MM.1S (cell line): ENCODE results near the gene ADD1.
"Not testable (repeated sequence)": the region's sequence is repeated elsewhere in the genome, so short reads cannot be mapped to it uniquely, and the experiment has no call there.

ENCODE experiments used
- DNase-seq: peaks from one replicate; pipeline ENCODE4 v3.0.0-alpha.2; 2015
- H2AFZ ChIP-seq: fragments of 300-600 bp; sonication (generic); 2 replicates; pipeline ENCODE4 v1.6.0; 2016; ENCODE audit warnings: antibody characterized with exemption, low read length
- H3F3A ChIP-seq: fragments of 300-600 bp; sonication (generic); 2 replicates; pipeline ENCODE4 v1.6.1; 2016; ENCODE audit warnings: mild to moderate bottlenecking, antibody characterized with exemption, low read length, moderate library complexity, mixed read lengths; ENCODE audit not compliant: insufficient read depth
- H3K27ac ChIP-seq: fragments of 300-600 bp; sonication (generic); 2 replicates; pipeline ENCODE4 v1.5.1; 2016; ENCODE audit warnings: mild to moderate bottlenecking, low read length
- H3K27me3 ChIP-seq: fragments of 300-600 bp; sonication (generic); replicated peaks from 2 replicates; pipeline ENCODE4 v1.6.0; 2016; ENCODE audit warnings: low read length; ENCODE audit not compliant: insufficient read depth
- H3K36me3 ChIP-seq: fragments of 300-600 bp; sonication (generic); replicated peaks from 2 replicates; pipeline ENCODE4 v1.6.1; 2016; ENCODE audit warnings: mild to moderate bottlenecking, low read length, mixed read lengths; ENCODE audit not compliant: insufficient read depth
- H3K4me1 ChIP-seq: fragments of 300-600 bp; sonication (generic); 2 replicates; pipeline ENCODE4 v1.6.1; 2016; ENCODE audit warnings: low read length, mixed read lengths
- H3K4me2 ChIP-seq: fragments of 300-600 bp; sonication (generic); 2 replicates; pipeline ENCODE4 v1.6.0; 2016; ENCODE audit warnings: low read depth, low read length
- H3K4me3 ChIP-seq: fragments of 300-600 bp; sonication (generic); 2 replicates; pipeline ENCODE4 v1.5.1; 2016; ENCODE audit warnings: low read length, mixed read lengths
- H3K79me2 ChIP-seq: fragments of 300-600 bp; sonication (generic); 2 replicates; pipeline ENCODE4 v1.6.1; 2016; ENCODE audit warnings: mixed run types, low read length, mixed read lengths
- H3K9ac ChIP-seq: fragments of 300-600 bp; sonication (generic); 2 replicates; pipeline ENCODE4 v1.6.1; 2016; ENCODE audit warnings: low read length, mixed read lengths
- H3K9me2 ChIP-seq: fragments of 300-600 bp; sonication (generic); replicated peaks from 2 replicates; pipeline ENCODE4 v1.6.1; 2016; ENCODE audit warnings: mild to moderate bottlenecking, low read length, mixed read lengths; ENCODE audit not compliant: insufficient read depth
- H3K9me3 ChIP-seq: fragments of 300-600 bp; sonication (generic); replicated peaks from 2 replicates; pipeline ENCODE4 v1.6.1; 2016; ENCODE audit warnings: mild to moderate bottlenecking, low read length, mixed read lengths; ENCODE audit not compliant: insufficient read depth
- H4K20me1 ChIP-seq: fragments of 300-600 bp; sonication (generic); 2 replicates; pipeline ENCODE4 v1.6.1; 2016; ENCODE audit warnings: mild to moderate bottlenecking, low read length, moderate library complexity, mixed read lengths; ENCODE audit not compliant: insufficient read depth
- CTCF ChIP-seq: fragments of 300-600 bp; sonication (generic); IDR thresholded peaks from 2 replicates; pipeline ENCODE4 v1.5.1; 2016; ENCODE audit warnings: antibody characterized with exemption, low read length, mixed read lengths
- EZH2 ChIP-seq: fragments of 300-600 bp; sonication (generic); optimal IDR thresholded peaks from 2 replicates; pipeline ENCODE3; 2017; ENCODE audit warnings: low read depth, mild to moderate bottlenecking, antibody characterized with exemption, low read length, mixed read lengths
- EZH2phosphoT487 ChIP-seq: fragments of 300-600 bp; sonication (generic); IDR thresholded peaks from 2 replicates; pipeline ENCODE4 v1.6.1; 2018; ENCODE audit warnings: antibody characterized with exemption, low read length

The ADD1 gene

GRCh38 chr4:2944586-2945526, 101.2 kb downstream of the ADD1 start:
- Histone ChIP-seq H3K27ac (no peak overlapping the region), H3K4me3 (no peak overlapping the region), H3K27me3 (no peaks in the 10 kb centered on the region), H3K9me3 (no peaks in the 10 kb centered on the region), H3K9me2 (no peaks in the 10 kb centered on the region), H3F3A (no peaks in the 10 kb centered on the region), H3K36me3 (peaks cover 18% of the 10 kb centered on the region), H4K20me1 (no peaks in the 10 kb centered on the region), H2AFZ (no peak overlapping the region), H3K79me2 (peaks cover 19% of the 10 kb centered on the region), H3K9ac (no peak overlapping the region), H3K4me1 (no peaks in the 10 kb centered on the region), H3K4me2 (no peak overlapping the region)
- no peak for DNase-seq
- no peak for TF ChIP-seq CTCF
- TF ChIP-seq EZH2phosphoT487 = no peak

GRCh38 chr4:2945619-2946604, 102.3 kb downstream of the ADD1 start:
- H3K27ac ChIP-seq, H3F3A ChIP-seq, H3K4me3 ChIP-seq, H3K4me1 ChIP-seq, H3K9me2 ChIP-seq, H3K4me2 ChIP-seq, H2AFZ ChIP-seq, H3K27me3 ChIP-seq, H3K9ac ChIP-seq, DNase-seq, H3K9me3 ChIP-seq, H4K20me1 ChIP-seq: not testable (repeated sequence)
- peaks cover 24% of the 10 kb centered on the region for H3K79me2 ChIP-seq
- peaks cover 22% of the 10 kb centered on the region for H3K36me3 ChIP-seq

GRCh38 chr4:2946812-2947600, 103.4 kb downstream of the ADD1 start:
- H2AFZ ChIP-seq = no peak overlapping the region
- H3K9ac ChIP-seq = no peak overlapping the region
- H3K4me2 ChIP-seq = no peak overlapping the region

More at GRCh38 chr4:2946812-2947600, 103.4 kb downstream of the ADD1 start:
- Histone ChIP-seq H3K36me3 (peaks cover 22% of the 10 kb centered on the region), H3K9me3 (no peaks in the 10 kb centered on the region), H3K9me2 (no peaks in the 10 kb centered on the region), H3K4me1 (no peaks in the 10 kb centered on the region), H3K79me2 (peaks cover 24% of the 10 kb centered on the region), H3F3A (no peaks in the 10 kb centered on the region; the same call in 1 of the 2 replicates), H3K27ac (no peak overlapping the region), H3K4me3 (no peak overlapping the region), H3K27me3 (no peaks in the 10 kb centered on the region), H4K20me1 (no peaks in the 10 kb centered on the region)
- DNase-seq = no peak
- TF ChIP-seq CTCF (no peak), EZH2phosphoT487 (no peak), EZH2 (no peak)
